ENCODE measurements around the gene ITGB7.

DNA sequence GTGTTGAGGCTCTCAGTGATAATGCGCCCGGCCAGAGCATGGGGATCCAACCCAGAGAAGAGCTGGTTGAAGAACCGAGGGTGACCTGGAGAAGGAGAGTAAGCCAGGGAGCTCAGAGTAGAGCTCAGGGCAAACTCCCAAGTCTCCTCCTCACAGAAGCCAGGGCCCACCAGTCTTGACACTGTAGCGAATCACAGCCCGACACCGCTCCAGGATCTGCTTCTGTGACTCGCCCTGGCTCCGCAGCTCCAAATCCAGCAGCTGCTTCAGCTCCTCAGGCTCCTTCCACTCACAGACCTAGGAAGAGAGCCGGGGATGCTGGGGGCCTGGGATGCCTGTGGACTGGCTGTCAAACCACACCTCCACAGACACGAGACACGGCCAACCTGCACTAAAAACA is 34.7 kb downstream of the ITGB7 start:
- TF ChIP-seq TCF7L2 (IDR thresholded peaks at IDR 0.05; ENCODE audit: borderline replicate concordance, low read depth, low read length), result no peak
- TF ChIP-seq, protein P1, sequence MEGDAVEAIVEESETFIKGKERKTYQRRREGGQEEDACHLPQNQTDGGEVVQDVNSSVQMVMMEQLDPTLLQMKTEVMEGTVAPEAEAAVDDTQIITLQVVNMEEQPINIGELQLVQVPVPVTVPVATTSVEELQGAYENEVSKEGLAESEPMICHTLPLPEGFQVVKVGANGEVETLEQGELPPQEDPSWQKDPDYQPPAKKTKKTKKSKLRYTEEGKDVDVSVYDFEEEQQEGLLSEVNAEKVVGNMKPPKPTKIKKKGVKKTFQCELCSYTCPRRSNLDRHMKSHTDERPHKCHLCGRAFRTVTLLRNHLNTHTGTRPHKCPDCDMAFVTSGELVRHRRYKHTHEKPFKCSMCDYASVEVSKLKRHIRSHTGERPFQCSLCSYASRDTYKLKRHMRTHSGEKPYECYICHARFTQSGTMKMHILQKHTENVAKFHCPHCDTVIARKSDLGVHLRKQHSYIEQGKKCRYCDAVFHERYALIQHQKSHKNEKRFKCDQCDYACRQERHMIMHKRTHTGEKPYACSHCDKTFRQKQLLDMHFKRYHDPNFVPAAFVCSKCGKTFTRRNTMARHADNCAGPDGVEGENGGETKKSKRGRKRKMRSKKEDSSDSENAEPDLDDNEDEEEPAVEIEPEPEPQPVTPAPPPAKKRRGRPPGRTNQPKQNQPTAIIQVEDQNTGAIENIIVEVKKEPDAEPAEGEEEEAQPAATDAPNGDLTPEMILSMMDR (tag by site-specific recombination; IDR thresholded peaks at IDR 0.05), result no peak
- TF ChIP-seq WT1 (tag by site-specific recombination; IDR thresholded peaks at IDR 0.05), result no peak
- TF ChIP-seq ZNF362 (tag by site-specific recombination; IDR thresholded peaks at IDR 0.05), result no peak
- TF ChIP-seq, protein P2, sequence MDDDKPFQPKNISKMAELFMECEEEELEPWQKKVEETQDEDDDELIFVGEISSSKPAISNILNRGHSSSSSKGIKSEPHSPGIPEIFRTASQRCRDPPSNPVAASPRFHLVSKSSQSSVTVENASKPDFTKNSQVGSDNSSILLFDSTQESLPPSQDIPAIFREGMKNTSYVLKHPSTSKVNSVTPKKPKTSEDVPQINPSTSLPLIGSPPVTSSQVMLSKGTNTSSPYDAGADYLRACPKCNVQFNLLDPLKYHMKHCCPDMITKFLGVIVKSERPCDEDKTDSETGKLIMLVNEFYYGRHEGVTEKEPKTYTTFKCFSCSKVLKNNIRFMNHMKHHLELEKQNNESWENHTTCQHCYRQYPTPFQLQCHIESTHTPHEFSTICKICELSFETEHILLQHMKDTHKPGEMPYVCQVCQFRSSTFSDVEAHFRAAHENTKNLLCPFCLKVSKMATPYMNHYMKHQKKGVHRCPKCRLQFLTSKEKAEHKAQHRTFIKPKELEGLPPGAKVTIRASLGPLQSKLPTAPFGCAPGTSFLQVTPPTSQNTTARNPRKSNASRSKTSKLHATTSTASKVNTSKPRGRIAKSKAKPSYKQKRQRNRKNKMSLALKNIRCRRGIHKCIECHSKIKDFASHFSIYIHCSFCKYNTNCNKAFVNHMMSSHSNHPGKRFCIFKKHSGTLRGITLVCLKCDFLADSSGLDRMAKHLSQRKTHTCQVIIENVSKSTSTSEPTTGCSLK (tag by site-specific recombination; IDR thresholded peaks at IDR 0.05), result no peak
- no peak for TF ChIP-seq HOXD13 (CRISPR knock-in tag; IDR thresholded peaks at IDR 0.05; ENCODE audit: borderline replicate concordance)
- TF ChIP-seq ZNF449 (tag by site-specific recombination; IDR thresholded peaks at IDR 0.05), result no peak
- TF ChIP-seq, protein P3, sequence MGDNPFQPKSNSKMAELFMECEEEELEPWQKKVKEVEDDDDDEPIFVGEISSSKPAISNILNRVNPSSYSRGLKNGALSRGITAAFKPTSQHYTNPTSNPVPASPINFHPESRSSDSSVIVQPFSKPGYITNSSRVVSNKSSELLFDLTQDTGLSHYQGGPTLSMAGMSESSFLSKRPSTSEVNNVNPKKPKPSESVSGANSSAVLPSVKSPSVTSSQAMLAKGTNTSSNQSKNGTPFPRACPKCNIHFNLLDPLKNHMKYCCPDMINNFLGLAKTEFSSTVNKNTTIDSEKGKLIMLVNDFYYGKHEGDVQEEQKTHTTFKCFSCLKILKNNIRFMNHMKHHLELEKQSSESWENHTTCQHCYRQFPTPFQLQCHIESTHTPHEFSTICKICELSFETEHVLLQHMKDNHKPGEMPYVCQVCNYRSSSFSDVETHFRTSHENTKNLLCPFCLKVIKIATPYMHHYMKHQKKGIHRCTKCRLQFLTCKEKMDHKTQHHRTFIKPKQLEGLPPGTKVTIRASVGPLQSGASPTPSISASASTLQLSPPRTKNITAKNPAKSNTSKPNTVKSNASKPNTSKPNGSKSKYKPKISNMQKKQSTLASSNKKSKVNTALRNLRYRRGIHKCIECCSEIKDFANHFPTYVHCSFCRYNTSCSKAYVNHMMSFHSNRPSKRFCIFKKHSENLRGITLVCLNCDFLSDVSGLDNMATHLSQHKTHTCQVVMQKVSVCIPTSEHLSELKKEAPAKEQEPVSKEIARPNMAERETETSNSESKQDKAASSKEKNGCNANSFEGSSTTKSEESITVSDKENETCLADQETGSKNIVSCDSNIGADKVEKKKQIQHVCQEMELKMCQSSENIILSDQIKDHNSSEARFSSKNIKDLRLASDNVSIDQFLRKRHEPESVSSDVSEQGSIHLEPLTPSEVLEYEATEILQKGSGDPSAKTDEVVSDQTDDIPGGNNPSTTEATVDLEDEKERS (tag by site-specific recombination; IDR thresholded peaks at IDR 0.05), result no peak
- TF ChIP-seq ZNF311 (tag by site-specific recombination; IDR thresholded peaks at IDR 0.05; ENCODE audit: borderline replicate concordance), result no peak
- TF ChIP-seq ZNF629 (tag by site-specific recombination; IDR thresholded peaks at IDR 0.05), result no peak
- no peak for TF ChIP-seq ZNF24 (tag by site-specific recombination; IDR thresholded peaks at IDR 0.05)
- peak; percentile 50 for TF ChIP-seq ZBTB17 (tag by site-specific recombination; IDR thresholded peaks at IDR 0.05)
- TF ChIP-seq ZNF341 (tag by site-specific recombination; IDR thresholded peaks at IDR 0.05; ENCODE audit: low read depth), result no peak
- no peak for TF ChIP-seq ZNF146 (tag by site-specific recombination; IDR thresholded peaks at IDR 0.05)
